DND-41 (cell line): Measurements from ENCODE around the gene SLC35G1.

Experiments
- ATAC-seq: fragments of 200-7000 bp; cut with Tn5 transposase; 3 replicates; pipeline ENCODE4 v1.9.1; 2021; ENCODE audit warnings: low read depth; ENCODE audit not compliant: insufficient read depth
- DNase-seq: peaks from one replicate; pipeline ENCODE4 v3.0.0-alpha.2; 2020
- H2AFZ ChIP-seq: 2 replicates; pipeline ENCODE4 v1.6.0; 2012; ENCODE audit warnings: low read depth, low read length
- H3K27ac ChIP-seq: 2 replicates; pipeline ENCODE4 v1.5.1; 2012; ENCODE audit warnings: low read length, inconsistent platforms
- H3K27me3 ChIP-seq: fragments of 200-600 bp; sonication (generic); 2 replicates; pipeline ENCODE4 v1.6.0; 2012; ENCODE audit warnings: low read length, mild to moderate bottlenecking, inconsistent platforms; ENCODE audit not compliant: insufficient read depth, poor library complexity
- H3K36me3 ChIP-seq: 2 replicates; pipeline ENCODE4 v1.5.1; 2012; ENCODE audit warnings: low read length, inconsistent platforms; ENCODE audit not compliant: insufficient read depth
- H3K4me1 ChIP-seq: 2 replicates; pipeline ENCODE4 v1.5.1; 2012; ENCODE audit warnings: mild to moderate bottlenecking, low read length; ENCODE audit not compliant: insufficient read depth
- H3K4me2 ChIP-seq: 2 replicates; pipeline ENCODE4 v1.6.0; 2012; ENCODE audit warnings: mild to moderate bottlenecking, moderate library complexity, low read length, inconsistent platforms; ENCODE audit not compliant: insufficient read depth
- H3K4me3 ChIP-seq, 2 experiments: fragments of 200-600 bp in 1 of 2; shearing (Covaris generic) in 1 of 2; 2 replicates each; pipeline ENCODE4 v1.5.1; 2012 to 2016; ENCODE audit warnings: inconsistent platforms in 2 of 2, low read length in 2 of 2, mild to moderate bottlenecking in 2 of 2, low read depth in 1 of 2, moderate library complexity in 1 of 2
- H3K79me2 ChIP-seq: 2 replicates; pipeline ENCODE4 v1.6.0; 2012; ENCODE audit warnings: low read length, inconsistent platforms; ENCODE audit not compliant: insufficient read depth
- H3K9ac ChIP-seq: 2 replicates; pipeline ENCODE4 v1.6.0; 2012; ENCODE audit warnings: low read depth, mild to moderate bottlenecking, inconsistent platforms, low read length, moderate library complexity
- H3K9me3 ChIP-seq: 2 replicates; pipeline ENCODE4 v1.5.1; 2012; ENCODE audit warnings: low read length, moderate library complexity, mild to moderate bottlenecking, inconsistent platforms; ENCODE audit not compliant: insufficient read depth, severe bottlenecking
- H4K20me1 ChIP-seq: 2 replicates; pipeline ENCODE4 v1.6.0; 2012; ENCODE audit warnings: low read length; ENCODE audit not compliant: insufficient read depth
- EZH2 ChIP-seq: IDR thresholded peaks from 3 replicates; pipeline ENCODE4 v1.6.1; 2012; ENCODE audit warnings: borderline replicate concordance, low read depth, mild to moderate bottlenecking, moderate library complexity, low read length, inconsistent platforms; ENCODE audit not compliant: severe bottlenecking

Gene SLC35G1

DNA sequence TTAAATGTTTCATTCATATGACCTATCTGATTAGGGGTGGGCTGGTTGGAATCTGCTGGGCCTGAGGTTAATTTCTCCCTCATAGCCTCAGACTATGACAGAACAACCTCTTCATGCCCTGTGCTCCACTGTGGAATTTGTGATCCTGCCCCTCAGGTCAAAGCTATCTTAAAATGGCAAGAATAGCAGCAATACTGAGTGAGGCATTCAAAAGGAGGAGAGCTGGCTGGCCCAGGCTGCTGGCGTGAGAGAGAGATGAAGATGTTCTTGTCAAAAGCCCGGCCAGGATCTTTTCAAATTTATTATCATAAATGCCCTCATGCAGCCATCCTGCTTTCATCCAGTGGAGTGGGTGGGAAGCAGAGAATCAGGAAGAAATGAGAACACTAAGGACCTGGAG lies 58.1 kb downstream of the SLC35G1 start:
- H2AFZ ChIP-seq: no peak overlapping the region
- no peaks in the 10 kb centered on the region for H3K79me2 ChIP-seq
- DNase-seq (no peak), ATAC-seq (no peak)
- no peak overlapping the region for H3K27ac ChIP-seq
- H3K4me1 ChIP-seq: no peaks in the 10 kb centered on the region
- no peaks in the 10 kb centered on the region for H3K27me3 ChIP-seq
- H3K4me2 ChIP-seq: no peak overlapping the region
- no peak overlapping the region for H3K9ac ChIP-seq
- TF ChIP-seq EZH2: no peak
- H4K20me1 ChIP-seq: no peaks in the 10 kb centered on the region
- H3K9me3 ChIP-seq: no peaks in the 10 kb centered on the region
- H3K4me3 ChIP-seq: no peak overlapping the region
- H3K36me3 ChIP-seq: no peaks in the 10 kb centered on the region
